Sigmoid colon (tissue), 4 donors: Measurements from ENCODE around the gene AXL.

Experiments used
- CTCF ChIP-seq, 4 experiments: fragments of 450-650 bp in 3 of 4; fragments of 200-600 bp in 1 of 4; IDR thresholded peaks; one replicate each; pipeline ENCODE4 v1.5.1; 2016 to 2019; ENCODE audit warnings: antibody characterized with exemption in 4 of 4, mild to moderate bottlenecking in 3 of 4, moderate library complexity in 2 of 4
- EP300 ChIP-seq, 4 donors: sonication (generic); formaldehyde crosslinking; IDR thresholded peaks; one replicate each; pipeline ENCODE4 v1.6.1; 2017; ENCODE audit warnings: antibody characterized with exemption in 4 of 4
- POLR2A ChIP-seq, 2 donors: fragments of 450-650 bp; IDR thresholded peaks; one replicate each; pipeline ENCODE4 v1.6.1; 2016; ENCODE audit warnings: antibody characterized with exemption in 2 of 2, mild to moderate bottlenecking in 2 of 2, moderate library complexity in 2 of 2
- POLR2AphosphoS5 ChIP-seq, 4 donors: sonication (generic); formaldehyde crosslinking; IDR thresholded peaks; one replicate each; pipeline ENCODE4 v1.6.1; 2017; ENCODE audit warnings: antibody characterized with exemption in 4 of 4

GRCh38 chr19:41308450-41309179 lies 89.6 kb downstream of the AXL start:
- peak; percentile 91 to 98 (median 97) for TF ChIP-seq CTCF (IDR thresholded peaks at IDR 0.05)
- TF ChIP-seq EP300 (IDR thresholded peaks at IDR 0.05), result no peak
- TF ChIP-seq POLR2A (IDR thresholded peaks at IDR 0.05), result no peak
- TF ChIP-seq POLR2AphosphoS5 (IDR thresholded peaks at IDR 0.05), result peak; percentile 25 to 60 (median 53)
